GM12878 (cell line): ENCODE data around the gene CDC37. TPM values are rescaled to one million over a fixed set of nuclear protein-coding genes. Genes with fewer than 3 reads are reported as not detected.

ENCODE experiments used
- CBX5 ChIP-seq: sonication (generic); IDR thresholded peaks from 2 replicates; pipeline ENCODE4 v1.6.1; 2016; ENCODE audit warnings: low read depth, moderate library complexity, mild to moderate bottlenecking, inconsistent platforms
- CHD2 ChIP-seq: IDR thresholded peaks from 2 replicates; pipeline ENCODE4 v1.6.1; 2011; ENCODE audit warnings: low read depth, low read length, improper control_type of control experiment, borderline replicate concordance
- EED ChIP-seq: sonication (generic); IDR thresholded peaks from 2 replicates; pipeline ENCODE4 v1.6.1; 2016; ENCODE audit warnings: antibody characterized with exemption, low read depth
- ELK1 ChIP-seq: IDR thresholded peaks from 2 replicates; pipeline ENCODE4 v1.6.1; 2012; ENCODE audit warnings: low read depth, low read length, improper control_type of control experiment
- GABPA ChIP-seq: IDR thresholded peaks from 2 replicates; pipeline ENCODE4 v1.6.1; 2014; ENCODE audit warnings: antibody characterized with exemption, low read depth, mild to moderate bottlenecking, inconsistent platforms
- JUNB ChIP-seq: IDR thresholded peaks from 2 replicates; pipeline ENCODE4 v1.6.1; 2016; ENCODE audit warnings: antibody characterized with exemption, mild to moderate bottlenecking
- MYB ChIP-seq: fragments of 150-350 bp; IDR thresholded peaks from 2 replicates; pipeline ENCODE4 v1.6.1; 2014; ENCODE audit warnings: mild to moderate bottlenecking, low read depth, low read length, borderline replicate concordance
- NBN ChIP-seq: fragments of 450-650 bp; IDR thresholded peaks from 2 replicates; pipeline ENCODE4 v1.6.1; 2016
- NFYB ChIP-seq: IDR thresholded peaks from 2 replicates; pipeline ENCODE4 v1.6.1; 2011; ENCODE audit warnings: low read depth, mild to moderate bottlenecking, low read length, improper control_type of control experiment, moderate library complexity; ENCODE audit not compliant: insufficient read depth
- NR2F1 ChIP-seq: fragments of 450-650 bp; conservative IDR thresholded peaks from 2 replicates; pipeline ENCODE4 v1.6.1; 2017; ENCODE audit warnings: mild to moderate bottlenecking
- PAX8 ChIP-seq: fragments of 450-650 bp; IDR thresholded peaks from 2 replicates; pipeline ENCODE4 v1.6.1; 2017; ENCODE audit warnings: mild to moderate bottlenecking, moderate library complexity
- PML ChIP-seq: IDR thresholded peaks from 2 replicates; pipeline ENCODE4 v1.6.1; 2012; ENCODE audit warnings: low read length, inconsistent platforms
- RAD21 ChIP-seq: IDR thresholded peaks from 2 replicates; pipeline ENCODE4 v1.6.1; 2011; ENCODE audit warnings: mild to moderate bottlenecking, low read depth, low read length, moderate library complexity; ENCODE audit not compliant: insufficient read depth
- RAD51 ChIP-seq: fragments of 450-650 bp; IDR thresholded peaks from 2 replicates; pipeline ENCODE4 v1.6.1; 2016; ENCODE audit warnings: moderate library complexity, mild to moderate bottlenecking, inconsistent platforms
- RCOR1 ChIP-seq: conservative IDR thresholded peaks from 2 replicates; pipeline ENCODE4 v1.6.1; 2012; ENCODE audit warnings: low read depth, low read length, improper control_type of control experiment
- RELA ChIP-seq: fragments of 450-650 bp; IDR thresholded peaks from 2 replicates; pipeline ENCODE4 v1.8.0; 2014; ENCODE audit warnings: borderline replicate concordance; ENCODE audit not compliant: partially characterized antibody
- SMAD1 ChIP-seq: fragments of 450-650 bp; IDR thresholded peaks from 2 replicates; pipeline ENCODE4 v1.6.1; 2018; ENCODE audit warnings: mild to moderate bottlenecking, low read depth; ENCODE audit not compliant: partially characterized antibody
- SMAD5 ChIP-seq: IDR thresholded peaks from 2 replicates; pipeline ENCODE4 v1.6.1; 2016; ENCODE audit warnings: antibody characterized with exemption, low read depth
- STAT1 ChIP-seq: fragments of 450-650 bp; conservative IDR thresholded peaks from 2 replicates; pipeline ENCODE4 v1.6.1; 2014; ENCODE audit warnings: antibody characterized with exemption, mild to moderate bottlenecking
- TARDBP ChIP-seq: IDR thresholded peaks from 2 replicates; pipeline ENCODE4 v1.6.1; 2016; ENCODE audit warnings: borderline replicate concordance
- ZBED1 ChIP-seq: IDR thresholded peaks from 2 replicates; pipeline ENCODE4 v1.6.1; 2016; ENCODE audit warnings: borderline replicate concordance
- polyA plus RNA-seq, 11 experiments: library from polyadenylated mRNA; depleted of rRNA in 4 of 11; unstranded in 6 of 11; stranded (reverse) in 5 of 11; fragments of >200 nt; fragmentation: Nextera tagmentation in 4 of 11; fragmentation: Illumina TruSeq in 1 of 11; extraction: Ambion mirVana in 4 of 11; extraction: Trizol in 1 of 11; gene quantifications; 1 replicate in 1 of 11; 2 replicates in 10 of 11; pipeline versions ENCODE4 v1.2.1 to v1.2.3, GENCODE V29; 2011 to 2016; ENCODE audit warnings: inconsistent platforms in 2 of 11, missing spikeins in 2 of 11, low read depth in 1 of 11
- total RNA-seq, 4 experiments: library from RNA; depleted of rRNA in 3 of 4; stranded (reverse); fragments of >200 nt in 3 of 4; fragmentation: Illumina TruSeq in 1 of 4; extraction: Trizol in 1 of 4; gene quantifications; 2 replicates each; pipeline versions ENCODE4 v1.2.1 to v1.2.3, GENCODE V29; 2013 to 2021
- TF ChIP-seq, protein P1 (sequence below): IDR thresholded peaks from 2 replicates; pipeline ENCODE4 v1.6.1; 2012; ENCODE audit warnings: mild to moderate bottlenecking, low read depth, low read length
- TF ChIP-seq, protein P2 (sequence below), 3 experiments: IDR thresholded peaks in 2 of 3; conservative IDR thresholded peaks in 1 of 3; 2 replicates each; pipeline ENCODE4 v1.5.1; 2011; ENCODE audit warnings: low read depth in 3 of 3, low read length in 3 of 3, mild to moderate bottlenecking in 3 of 3, control low read depth in 2 of 3, moderate library complexity in 2 of 3, inconsistent platforms in 1 of 3, mixed read lengths in 1 of 3; ENCODE audit not compliant: control insufficient read depth in 2 of 3, insufficient read depth in 1 of 3; ENCODE audit errors: extremely low read depth in 1 of 3
- TF ChIP-seq, protein P3 (sequence below): fragments of 150-350 bp; IDR thresholded peaks from 2 replicates; pipeline ENCODE4 v1.6.1; 2014; ENCODE audit warnings: mild to moderate bottlenecking, low read depth, low read length

The CDC37 gene
- total and polyA plus RNA-seq, 10 of the 15 experiments (the other 5 are each of a cell fraction or from before 2014, with no cell fraction given): 4.7 to 265 (median 176) TPM

GRCh38 chr19:10416380-10417257 is 13.3 kb upstream of the CDC37 start (continued):
- TF ChIP-seq MYB (no peak), SMAD1 (no peak), TARDBP (peak; percentile 71; the same call in 1 of the 2 replicates), RAD21 (peak; percentile 41; the same call in 1 of the 2 replicates), NR2F1 (peak; percentile 86), GABPA (no peak), RCOR1 (peak; percentile 98), NBN (peak; percentile 100), RAD51 (no peak), JUNB (no peak), PML (no peak), STAT1 (peak; percentile 76), ELK1 (peak; percentile 75), NFYB (no peak), CHD2 (peak; percentile 90), CBX5 (no peak), ZBED1 (no peak), RELA (peak; percentile 90), PAX8 (no peak), SMAD5 (no peak), EED (peak; percentile 80)
- TF ChIP-seq, protein P1, sequence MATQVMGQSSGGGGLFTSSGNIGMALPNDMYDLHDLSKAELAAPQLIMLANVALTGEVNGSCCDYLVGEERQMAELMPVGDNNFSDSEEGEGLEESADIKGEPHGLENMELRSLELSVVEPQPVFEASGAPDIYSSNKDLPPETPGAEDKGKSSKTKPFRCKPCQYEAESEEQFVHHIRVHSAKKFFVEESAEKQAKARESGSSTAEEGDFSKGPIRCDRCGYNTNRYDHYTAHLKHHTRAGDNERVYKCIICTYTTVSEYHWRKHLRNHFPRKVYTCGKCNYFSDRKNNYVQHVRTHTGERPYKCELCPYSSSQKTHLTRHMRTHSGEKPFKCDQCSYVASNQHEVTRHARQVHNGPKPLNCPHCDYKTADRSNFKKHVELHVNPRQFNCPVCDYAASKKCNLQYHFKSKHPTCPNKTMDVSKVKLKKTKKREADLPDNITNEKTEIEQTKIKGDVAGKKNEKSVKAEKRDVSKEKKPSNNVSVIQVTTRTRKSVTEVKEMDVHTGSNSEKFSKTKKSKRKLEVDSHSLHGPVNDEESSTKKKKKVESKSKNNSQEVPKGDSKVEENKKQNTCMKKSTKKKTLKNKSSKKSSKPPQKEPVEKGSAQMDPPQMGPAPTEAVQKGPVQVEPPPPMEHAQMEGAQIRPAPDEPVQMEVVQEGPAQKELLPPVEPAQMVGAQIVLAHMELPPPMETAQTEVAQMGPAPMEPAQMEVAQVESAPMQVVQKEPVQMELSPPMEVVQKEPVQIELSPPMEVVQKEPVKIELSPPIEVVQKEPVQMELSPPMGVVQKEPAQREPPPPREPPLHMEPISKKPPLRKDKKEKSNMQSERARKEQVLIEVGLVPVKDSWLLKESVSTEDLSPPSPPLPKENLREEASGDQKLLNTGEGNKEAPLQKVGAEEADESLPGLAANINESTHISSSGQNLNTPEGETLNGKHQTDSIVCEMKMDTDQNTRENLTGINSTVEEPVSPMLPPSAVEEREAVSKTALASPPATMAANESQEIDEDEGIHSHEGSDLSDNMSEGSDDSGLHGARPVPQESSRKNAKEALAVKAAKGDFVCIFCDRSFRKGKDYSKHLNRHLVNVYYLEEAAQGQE: no peak
- TF ChIP-seq, protein P2, sequence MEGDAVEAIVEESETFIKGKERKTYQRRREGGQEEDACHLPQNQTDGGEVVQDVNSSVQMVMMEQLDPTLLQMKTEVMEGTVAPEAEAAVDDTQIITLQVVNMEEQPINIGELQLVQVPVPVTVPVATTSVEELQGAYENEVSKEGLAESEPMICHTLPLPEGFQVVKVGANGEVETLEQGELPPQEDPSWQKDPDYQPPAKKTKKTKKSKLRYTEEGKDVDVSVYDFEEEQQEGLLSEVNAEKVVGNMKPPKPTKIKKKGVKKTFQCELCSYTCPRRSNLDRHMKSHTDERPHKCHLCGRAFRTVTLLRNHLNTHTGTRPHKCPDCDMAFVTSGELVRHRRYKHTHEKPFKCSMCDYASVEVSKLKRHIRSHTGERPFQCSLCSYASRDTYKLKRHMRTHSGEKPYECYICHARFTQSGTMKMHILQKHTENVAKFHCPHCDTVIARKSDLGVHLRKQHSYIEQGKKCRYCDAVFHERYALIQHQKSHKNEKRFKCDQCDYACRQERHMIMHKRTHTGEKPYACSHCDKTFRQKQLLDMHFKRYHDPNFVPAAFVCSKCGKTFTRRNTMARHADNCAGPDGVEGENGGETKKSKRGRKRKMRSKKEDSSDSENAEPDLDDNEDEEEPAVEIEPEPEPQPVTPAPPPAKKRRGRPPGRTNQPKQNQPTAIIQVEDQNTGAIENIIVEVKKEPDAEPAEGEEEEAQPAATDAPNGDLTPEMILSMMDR (IDR thresholded peaks at IDR 0.05 in 2 of 3, conservative IDR thresholded peaks at IDR 0.05 in 1 of 3; ENCODE audit: control insufficient read depth in 2 of 3, extremely low read depth in 1 of 3, insufficient read depth in 1 of 3, low read depth in 3 of 3, low read length in 3 of 3): peak; percentile 80 to 86 (median 81)
- TF ChIP-seq, protein P3, sequence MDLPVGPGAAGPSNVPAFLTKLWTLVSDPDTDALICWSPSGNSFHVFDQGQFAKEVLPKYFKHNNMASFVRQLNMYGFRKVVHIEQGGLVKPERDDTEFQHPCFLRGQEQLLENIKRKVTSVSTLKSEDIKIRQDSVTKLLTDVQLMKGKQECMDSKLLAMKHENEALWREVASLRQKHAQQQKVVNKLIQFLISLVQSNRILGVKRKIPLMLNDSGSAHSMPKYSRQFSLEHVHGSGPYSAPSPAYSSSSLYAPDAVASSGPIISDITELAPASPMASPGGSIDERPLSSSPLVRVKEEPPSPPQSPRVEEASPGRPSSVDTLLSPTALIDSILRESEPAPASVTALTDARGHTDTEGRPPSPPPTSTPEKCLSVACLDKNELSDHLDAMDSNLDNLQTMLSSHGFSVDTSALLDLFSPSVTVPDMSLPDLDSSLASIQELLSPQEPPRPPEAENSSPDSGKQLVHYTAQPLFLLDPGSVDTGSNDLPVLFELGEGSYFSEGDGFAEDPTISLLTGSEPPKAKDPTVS: no peak; the same call in 1 of the 2 replicates
